Endothelial cell of umbilical vein (primary cell): ENCODE data around the gene EPX. TPM values are rescaled to one million over a fixed set of nuclear protein-coding genes. Genes with fewer than 3 reads are reported as not detected.
"Not testable (repeated sequence)": the region's sequence is repeated elsewhere in the genome, so short reads cannot be mapped to it uniquely, and the experiment has no call there.

Experiments used
- Bru-seq: library from RNA; stranded (reverse); fragments of 400-500 nt; gene quantifications from one replicate; lab custom pipeline; 2021; lab: Mats Ljungman, UMichigan
- BruChase-seq, 2 experiments: library from RNA; stranded (reverse); fragments of 400-500 nt; gene quantifications; one replicate each; lab custom pipeline; 2021; lab: Mats Ljungman, UMichigan
- BruUV-seq: library from RNA; stranded (reverse); fragments of 400-500 nt; replicated peaks from 2 replicates; lab custom pipeline; 2021; lab: Mats Ljungman, UMichigan
- CTCF ChIA-PET: fragments of 300-600, 350-600 bp; sonication (Branson Sonifier 250); formaldehyde crosslinking; loops from one replicate; lab custom pipeline; 2021; ENCODE audit warnings: antibody characterized with exemption, inconsistent platforms; lab: Charles Lee
- POLR2A ChIA-PET: fragments of 300-600, 350-600 bp; sonication (Branson Sonifier 250); formaldehyde crosslinking; loops from one replicate; lab custom pipeline; 2021; ENCODE audit warnings: antibody characterized with exemption, inconsistent platforms; lab: Charles Lee
- DNase-seq: peaks from one replicate; pipeline ENCODE4 v3.0.0-alpha.2; 2011; ENCODE audit warnings: low read depth, low spot score
- FAIRE-seq: peaks from 2 replicates; lab custom pipeline; 2011; peaks lifted over from hg19 to GRCh38; lab: Jason Lieb, UNC
- H2AFZ ChIP-seq: 2 replicates; pipeline ENCODE4 v1.6.0; 2012; ENCODE audit warnings: low read depth, low read length, control low read depth, inconsistent platforms
- H3K27ac ChIP-seq: 2 replicates; pipeline ENCODE4 v1.5.1; 2011; ENCODE audit warnings: low read depth, mild to moderate bottlenecking, control low read depth, low read length, moderate library complexity; ENCODE audit not compliant: insufficient read depth
- H3K27me3 ChIP-seq, 2 experiments: 2 replicates each; pipeline versions ENCODE4 v1.6.0 to v1.6.1; 2011; ENCODE audit warnings: low read length in 2 of 2, mixed read lengths in 1 of 2; ENCODE audit not compliant: control insufficient read depth in 2 of 2, insufficient read depth in 2 of 2
- H3K36me3 ChIP-seq, 2 experiments: 2 replicates in 1 of 2; 3 replicates in 1 of 2; pipeline ENCODE4 v1.5.1; 2011; ENCODE audit warnings: low read length in 2 of 2, mild to moderate bottlenecking in 1 of 2, moderate library complexity in 1 of 2; ENCODE audit not compliant: control insufficient read depth in 2 of 2, insufficient read depth in 2 of 2; ENCODE audit errors: extremely low read depth in 1 of 2
- H3K4me1 ChIP-seq: 3 replicates; pipeline ENCODE4 v1.5.1; 2011; ENCODE audit warnings: mild to moderate bottlenecking, low read length; ENCODE audit not compliant: control insufficient read depth, insufficient read depth; ENCODE audit errors: extremely low read depth
- H3K4me2 ChIP-seq: 2 replicates; pipeline ENCODE4 v1.6.1; 2011; ENCODE audit warnings: low read length, control low read depth, mixed read lengths; ENCODE audit not compliant: insufficient read depth
- H3K4me3 ChIP-seq, 3 experiments: fragments of 200-600 bp in 1 of 3; sonication (generic), shearing (Covaris generic) in 1 of 3; replicated peaks in 1 of 3; 2 replicates each; pipeline ENCODE4 v1.5.1; 2011 to 2016; ENCODE audit warnings: control low read depth in 3 of 3, low read length in 3 of 3, mild to moderate bottlenecking in 2 of 3, inconsistent platforms in 1 of 3, low read depth in 1 of 3, moderate library complexity in 1 of 3; ENCODE audit not compliant: insufficient read depth in 1 of 3
- H3K79me2 ChIP-seq: 2 replicates; pipeline ENCODE4 v1.6.0; 2012; ENCODE audit warnings: low read length, inconsistent platforms; ENCODE audit not compliant: control insufficient read depth, insufficient read depth
- H3K9ac ChIP-seq: replicated peaks from 2 replicates; pipeline ENCODE3; 2011; ENCODE audit warnings: low read length, control low read depth; ENCODE audit not compliant: insufficient read depth; ENCODE audit errors: extremely low read depth
- H3K9me1 ChIP-seq: replicated peaks from 3 replicates; pipeline ENCODE4 v1.6.0; 2011; ENCODE audit warnings: mild to moderate bottlenecking, low read length; ENCODE audit not compliant: control insufficient read depth, insufficient read depth; ENCODE audit errors: extremely low read depth
- H3K9me3 ChIP-seq: replicated peaks from 2 replicates; pipeline ENCODE4 v1.5.1; 2012; ENCODE audit warnings: low read length, inconsistent platforms; ENCODE audit not compliant: control insufficient read depth, insufficient read depth
- H4K20me1 ChIP-seq: replicated peaks from 2 replicates; pipeline ENCODE3; 2011; ENCODE audit warnings: mild to moderate bottlenecking, low read length; ENCODE audit not compliant: control insufficient read depth, insufficient read depth; ENCODE audit errors: extremely low read depth
- CTCF ChIP-seq, 2 donors: IDR thresholded peaks; 1 replicate in 1 of 2; 2 replicates in 1 of 2; pipeline ENCODE4 v1.5.1; 2011; ENCODE audit warnings: low read length in 2 of 2, mild to moderate bottlenecking in 2 of 2, moderate library complexity in 2 of 2, control low read depth in 1 of 2, inconsistent platforms in 1 of 2, low read depth in 1 of 2; ENCODE audit not compliant: insufficient read depth in 1 of 2; ENCODE audit errors: extremely low read depth in 1 of 2
- EZH2 ChIP-seq: IDR thresholded peaks from 2 replicates; pipeline ENCODE4 v1.6.1; 2012; ENCODE audit warnings: borderline replicate concordance, low read depth, mild to moderate bottlenecking, moderate library complexity, low read length, inconsistent platforms; ENCODE audit not compliant: severe bottlenecking
- FOS ChIP-seq: IDR thresholded peaks from 2 replicates; pipeline ENCODE4 v1.6.1; 2011; ENCODE audit warnings: mild to moderate bottlenecking, low read length, moderate library complexity, borderline replicate concordance; ENCODE audit not compliant: insufficient read depth
- GATA2 ChIP-seq: IDR thresholded peaks from 2 replicates; pipeline ENCODE4 v1.7.0; 2011; ENCODE audit warnings: low read depth, mild to moderate bottlenecking, moderate library complexity, mixed read lengths, low read length; ENCODE audit not compliant: insufficient read length, insufficient read depth
- JUN ChIP-seq: IDR thresholded peaks from 2 replicates; pipeline ENCODE4 v1.6.1; 2011; ENCODE audit warnings: borderline replicate concordance, low read depth; ENCODE audit not compliant: insufficient read length, insufficient read depth
- MAX ChIP-seq: IDR thresholded peaks from 2 replicates; pipeline ENCODE4 v1.6.1; 2011; ENCODE audit not compliant: insufficient read depth, insufficient read length
- MYC ChIP-seq: IDR thresholded peaks from one replicate; pipeline ENCODE4 v1.6.1; 2011; ENCODE audit warnings: mild to moderate bottlenecking, low read depth, low read length
- POLR2A ChIP-seq: IDR thresholded peaks from 2 replicates; pipeline ENCODE4 v1.6.1; 2012; ENCODE audit warnings: low read depth, mild to moderate bottlenecking, control low read depth, low read length
- POLR2AphosphoS5 ChIP-seq: IDR thresholded peaks from 2 replicates; pipeline ENCODE4 v1.6.1; 2012; ENCODE audit warnings: low read depth, mild to moderate bottlenecking, control low read depth, low read length, moderate library complexity; ENCODE audit not compliant: insufficient read depth
- dilution Hi-C: fragments of 300-500 bp; cut with MboI; formaldehyde crosslinking; loops from one replicate; pipeline ENCODE4 v1.15.0; 2019; ENCODE audit warnings: low sequenced_read_pairs; ENCODE audit not compliant: extremely low pct_ligation_motif_present
- intact Hi-C: fragments of 100-400 bp; cut with micrococcal nuclease; formaldehyde crosslinking; loops from one replicate; pipeline ENCODE4 v1.10.0; 2022
- long read RNA-seq: library from polyadenylated mRNA; stranded (forward); transcript quantifications from one replicate; pipeline ENCODE4 v2.0.0, GENCODE V29; 2021
- polyA minus RNA-seq, 3 experiments: library from RNA; depleted of rRNA, polyadenylated mRNA; stranded (reverse); fragments of >200 nt; gene quantifications; 1 replicate in 1 of 3; 2 replicates in 2 of 3; pipeline ENCODE4 v1.2.3, GENCODE V29; 2011
- polyA plus RNA-seq, 4 experiments: library from polyadenylated mRNA; depleted of rRNA in 3 of 4; stranded (reverse) in 3 of 4; unstranded in 1 of 4; fragments of >200 nt; gene quantifications; 2 replicates each; pipeline versions ENCODE4 v1.2.1 to v1.2.3, GENCODE V29; 2011 to 2012; ENCODE audit warnings: missing spikeins in 1 of 4
- total RNA-seq: library from RNA; stranded (reverse); gene quantifications from 2 replicates; pipeline ENCODE4 v1.2.3, GENCODE V29; 2021

EPX gene
- total RNA-seq (not detected in 2 replicates), polyA plus RNA-seq (not detected in 2 replicates), polyA minus RNA-seq (not detected in 2 replicates), Bru-seq, nascent RNA (not detected), BruChase-seq, experiment 1, labeled RNA remaining after a 6-hour chase (not detected), BruChase-seq, experiment 2, labeled RNA remaining after a 2-hour chase (not detected)
- not detected in 2 replicates for polyA plus RNA-seq (2011; cell fraction: cytosol; rRNA removed)
- not detected in 2 replicates for polyA plus RNA-seq (2011; cell fraction: nucleus; rRNA removed)
- polyA plus RNA-seq (2012), result 0.07 TPM in 1 of 2 replicates, not detected in the other
- polyA minus RNA-seq (2011; cell fraction: cytosol; rRNA and poly(A)+ RNA removed), result not detected
- polyA minus RNA-seq (2011; cell fraction: nucleus; rRNA and poly(A)+ RNA removed), result not detected in 2 replicates
- long read RNA-seq, partial matches to known transcripts, result 0 of 3 reads
- long read RNA-seq, other reads (novel, unspliced or antisense), result 3 of 3 reads

DNA sequence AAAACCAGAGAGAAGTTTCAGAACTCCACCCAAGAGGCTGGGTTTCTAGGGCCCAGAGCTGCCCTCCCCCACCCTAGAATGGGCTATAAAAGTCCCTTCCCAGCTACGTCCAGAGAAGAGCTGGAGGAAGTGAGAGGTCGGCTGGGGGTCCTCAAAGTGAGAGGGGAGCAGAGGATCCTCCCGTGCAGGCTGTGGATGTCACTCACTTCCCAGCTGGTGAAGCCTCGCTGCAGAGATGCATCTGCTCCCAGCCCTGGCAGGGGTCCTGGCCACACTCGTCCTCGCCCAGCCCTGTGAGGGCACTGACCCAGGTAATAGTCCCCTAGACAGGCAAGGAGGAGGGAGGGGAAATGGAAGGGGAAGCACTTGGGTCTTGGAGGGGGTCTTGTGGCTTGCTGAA lies at the start of gene EPX:
TSS of gene EPX (plus strand) at position 115 of the 400 bp plus-strand sequence. CDS start at position 236, 121 bp downstream.
- Histone ChIP-seq H3K79me2 (no peaks in the 10 kb centered on the region), H3K4me3 (no peak within 1 kb of the TSS), H4K20me1 (no peaks in the 10 kb centered on the region), H3K9me3 (no peaks in the 10 kb centered on the region), H3K9ac (no peak within 1 kb of the TSS), H3K9me1 (no peaks in the 10 kb centered on the region), H3K4me1 (no peaks in the 10 kb centered on the region), H3K36me3 (no peaks in the 10 kb centered on the region), H3K4me2 (no peak within 1 kb of the TSS), H2AFZ (no peak within 1 kb of the TSS), H3K27ac (no peak within 1 kb of the TSS), H3K27me3 (no peaks in the 10 kb centered on the region)
- BruUV-seq, result no TSS peak
- POLR2A ChIA-PET, result no interaction called here
- intact Hi-C loops (no loop called here), dilution Hi-C loops (no loop called here)
- FAIRE-seq (no peak), DNase-seq (no peak)
- CTCF ChIA-PET, result no interaction called here
- no peak for TF ChIP-seq EZH2
- TF ChIP-seq JUN, result no peak
- no peak for TF ChIP-seq CTCF (IDR thresholded peaks at IDR 0.05; ENCODE audit: extremely low read depth in 1 of 2, insufficient read depth in 1 of 2, low read depth in 1 of 2, low read length in 2 of 2)
- TF ChIP-seq POLR2AphosphoS5, result no peak
- TF ChIP-seq GATA2, result no peak
- TF ChIP-seq FOS, result no peak
- TF ChIP-seq POLR2A, result no peak
- TF ChIP-seq MAX, result no peak
- no peak for TF ChIP-seq MYC

GRCh38 chr17:58143335-58143734 lies 49.2 kb upstream of the EPX start:
- H2AFZ ChIP-seq, intact Hi-C loops, H3K79me2 ChIP-seq, DNase-seq, H3K4me3 ChIP-seq, H3K27ac ChIP-seq, H3K4me2 ChIP-seq, H3K4me1 ChIP-seq, H4K20me1 ChIP-seq, H3K9ac ChIP-seq, BruUV-seq, H3K9me1 ChIP-seq, FAIRE-seq, POLR2A ChIA-PET, H3K36me3 ChIP-seq, H3K9me3 ChIP-seq, CTCF ChIA-PET, dilution Hi-C loops, H3K27me3 ChIP-seq: not testable (repeated sequence)
